ENCODE data around the gene CNTNAP5. TPM values are rescaled to one million over a fixed set of nuclear protein-coding genes. Genes with fewer than 3 reads are reported as not detected.

Gene CNTNAP5
- total and polyA plus RNA-seq, 2 donors (not counting 1 experiment from before 2014, with no cell fraction given) = not detected

- Histone ChIP-seq H3K4me1 (ENCODE audit: control insufficient read depth in 2 of 2, insufficient read depth in 2 of 2, low read length in 2 of 2) (no peaks in the 10 kb centered on the region), H4K20me1 (ENCODE audit: control insufficient read depth, insufficient read depth, low read length, poor library complexity, severe bottlenecking) (no peaks in the 10 kb centered on the region), H3K9me3 (ENCODE audit: control extremely low read depth in 1 of 3, control insufficient read depth in 2 of 3, insufficient read depth in 1 of 3, low read length in 2 of 3) (no peaks in the 10 kb centered on the region), H3K27me3 (replicated peaks in 1 of 4; ENCODE audit: control extremely low read depth in 1 of 4, control insufficient read depth in 3 of 4, insufficient read depth in 4 of 4, low read length in 3 of 4) (no peaks in the 10 kb centered on the region), H3K36me3 (replicated peaks in 1 of 2; ENCODE audit: control extremely low read depth in 1 of 2, control insufficient read depth in 1 of 2, extremely low read depth in 1 of 2, insufficient read depth in 2 of 2, low read length in 1 of 2) (no peaks in the 10 kb centered on the region), H2AFZ (ENCODE audit: insufficient read depth, low read depth, low read length, poor library complexity, severe bottlenecking) (no peak overlapping the region), H3K4me2 (replicated peaks; ENCODE audit: low read depth, low read length, poor library complexity, severe bottlenecking) (no peak overlapping the region), H3K9ac (ENCODE audit: low read length) (no peak overlapping the region), H3K79me2 (ENCODE audit: control insufficient read depth, insufficient read depth, low read length) (no peaks in the 10 kb centered on the region), H3K4me3 (ENCODE audit: control extremely low read depth in 1 of 5, extremely low read depth in 1 of 5, insufficient read depth in 1 of 5, low read depth in 2 of 5, low read length in 4 of 5) (no peak overlapping the region), H3K27ac (ENCODE audit: low read length in 2 of 2) (no peak overlapping the region)
- TF ChIP-seq, protein P1, sequence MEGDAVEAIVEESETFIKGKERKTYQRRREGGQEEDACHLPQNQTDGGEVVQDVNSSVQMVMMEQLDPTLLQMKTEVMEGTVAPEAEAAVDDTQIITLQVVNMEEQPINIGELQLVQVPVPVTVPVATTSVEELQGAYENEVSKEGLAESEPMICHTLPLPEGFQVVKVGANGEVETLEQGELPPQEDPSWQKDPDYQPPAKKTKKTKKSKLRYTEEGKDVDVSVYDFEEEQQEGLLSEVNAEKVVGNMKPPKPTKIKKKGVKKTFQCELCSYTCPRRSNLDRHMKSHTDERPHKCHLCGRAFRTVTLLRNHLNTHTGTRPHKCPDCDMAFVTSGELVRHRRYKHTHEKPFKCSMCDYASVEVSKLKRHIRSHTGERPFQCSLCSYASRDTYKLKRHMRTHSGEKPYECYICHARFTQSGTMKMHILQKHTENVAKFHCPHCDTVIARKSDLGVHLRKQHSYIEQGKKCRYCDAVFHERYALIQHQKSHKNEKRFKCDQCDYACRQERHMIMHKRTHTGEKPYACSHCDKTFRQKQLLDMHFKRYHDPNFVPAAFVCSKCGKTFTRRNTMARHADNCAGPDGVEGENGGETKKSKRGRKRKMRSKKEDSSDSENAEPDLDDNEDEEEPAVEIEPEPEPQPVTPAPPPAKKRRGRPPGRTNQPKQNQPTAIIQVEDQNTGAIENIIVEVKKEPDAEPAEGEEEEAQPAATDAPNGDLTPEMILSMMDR (IDR thresholded peaks at IDR 0.05) = no peak
- no peak for TF ChIP-seq EZH2 (IDR thresholded peaks at IDR 0.05; ENCODE audit: borderline replicate concordance, insufficient read depth, low read depth, low read length, poor library complexity, severe bottlenecking)
- H3K9me3 Mint-ChIP-seq (ENCODE audit: insufficient read depth) = no peaks in the 10 kb centered on the region
- H3K27me3 Mint-ChIP-seq = no peaks in the 10 kb centered on the region
- DNase-seq = no peak
- POLR2A ChIA-PET = no interaction called here
- H3K27ac Mint-ChIP-seq = no peak overlapping the region
- CTCF ChIA-PET = no interaction called here
- WGBS (ENCODE audit: insufficient coverage) = no CpG with 5 or more reads among the region's 3 CpGs
- no peaks in the 10 kb centered on the region for H3K4me1 Mint-ChIP-seq
- intact Hi-C loops (cut with micrococcal nuclease) = no loop called here
- H3K4me3 Mint-ChIP-seq = no peak overlapping the region
- no peak for ATAC-seq (ENCODE audit: low read depth)
These were observed 780.0 kb downstream of the CNTNAP5 start for GRCh38 chr2:124805060-124805459.

GRCh38 chr2:124810132-124810531, 785.0 kb downstream of the CNTNAP5 start:
- H3K4me1 ChIP-seq (ENCODE audit: control insufficient read depth in 2 of 2, insufficient read depth in 2 of 2, low read length in 2 of 2) = no peaks in the 10 kb centered on the region
- ATAC-seq (ENCODE audit: low read depth) = no peak
- H3K4me3 Mint-ChIP-seq = no peak overlapping the region
- no peak overlapping the region for H3K27ac Mint-ChIP-seq
- H3K79me2 ChIP-seq (ENCODE audit: control insufficient read depth, insufficient read depth, low read length) = no peaks in the 10 kb centered on the region
- H3K27me3 Mint-ChIP-seq = no peaks in the 10 kb centered on the region
- TF ChIP-seq, protein P1 (IDR thresholded peaks at IDR 0.05) = no peak
- no peak for TF ChIP-seq EZH2 (IDR thresholded peaks at IDR 0.05; ENCODE audit: borderline replicate concordance, insufficient read depth, low read depth, low read length, poor library complexity, severe bottlenecking)
- H4K20me1 ChIP-seq (ENCODE audit: control insufficient read depth, insufficient read depth, low read length, poor library complexity, severe bottlenecking) = no peaks in the 10 kb centered on the region
- H3K4me2 ChIP-seq (replicated peaks; ENCODE audit: low read depth, low read length, poor library complexity, severe bottlenecking) = no peak overlapping the region
- ChIA-PET CTCF (no interaction called here), POLR2A (no interaction called here)
- no peaks in the 10 kb centered on the region for H3K36me3 ChIP-seq (replicated peaks in 1 of 2; ENCODE audit: control extremely low read depth in 1 of 2, control insufficient read depth in 1 of 2, extremely low read depth in 1 of 2, insufficient read depth in 2 of 2, low read length in 1 of 2)
- H3K9me3 Mint-ChIP-seq (ENCODE audit: insufficient read depth) = no peaks in the 10 kb centered on the region
- no peaks in the 10 kb centered on the region for H3K27me3 ChIP-seq (replicated peaks in 1 of 4; ENCODE audit: control extremely low read depth in 1 of 4, control insufficient read depth in 3 of 4, insufficient read depth in 4 of 4, low read length in 3 of 4)
- no peak overlapping the region for H3K4me3 ChIP-seq (ENCODE audit: control extremely low read depth in 1 of 5, extremely low read depth in 1 of 5, insufficient read depth in 1 of 5, low read depth in 2 of 5, low read length in 4 of 5)
- no peaks in the 10 kb centered on the region for H3K9me3 ChIP-seq (ENCODE audit: control extremely low read depth in 1 of 3, control insufficient read depth in 2 of 3, insufficient read depth in 1 of 3, low read length in 2 of 3)
- WGBS (ENCODE audit: insufficient coverage) = 35% methylated on average over 4 of the region's 4 CpGs
- H3K4me1 Mint-ChIP-seq = no peaks in the 10 kb centered on the region
- no peak for DNase-seq
- intact Hi-C loops (cut with micrococcal nuclease) = no loop called here
- H3K27ac ChIP-seq (ENCODE audit: low read length in 2 of 2) = no peak overlapping the region
- H2AFZ ChIP-seq (ENCODE audit: insufficient read depth, low read depth, low read length, poor library complexity, severe bottlenecking) = no peak overlapping the region
- no peak overlapping the region for H3K9ac ChIP-seq (ENCODE audit: low read length)
